HG03280 (cell line): ENCODE measurements around the gene DLEC1.
"Not testable (repeated sequence)": the region's sequence is repeated elsewhere in the genome, so short reads cannot be mapped to it uniquely, and the experiment has no call there.

ENCODE experiments used
- ATAC-seq: cut with Tn5 transposase; IDR thresholded peaks from one replicate; pipeline ENCODE4 v1.9.1; 2021; ENCODE audit warnings: mild to moderate bottlenecking, moderate library complexity; ENCODE audit not compliant: unreplicated experiment

Gene DLEC1

DNA sequence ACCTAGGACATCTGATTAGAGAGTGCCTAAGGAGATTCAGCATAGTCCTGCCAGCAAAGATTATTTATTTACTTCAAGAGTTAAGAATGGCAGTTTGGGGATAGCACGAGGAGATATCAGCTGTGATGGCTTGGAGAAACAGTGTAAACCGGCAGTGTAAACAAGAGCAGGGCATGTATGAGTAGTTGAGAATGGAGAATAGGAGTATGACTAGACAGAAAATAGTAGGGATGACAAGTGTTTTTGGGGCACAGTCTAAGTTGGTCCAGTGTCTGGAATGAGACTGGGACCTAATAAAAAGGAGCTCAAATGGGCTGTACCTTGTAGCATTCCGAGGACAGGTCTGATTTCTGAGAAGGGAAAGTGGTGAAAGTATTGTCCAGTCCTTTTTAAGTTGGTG lies 38.1 kb downstream of the DLEC1 start:
- ATAC-seq: not testable (repeated sequence)

DNA sequence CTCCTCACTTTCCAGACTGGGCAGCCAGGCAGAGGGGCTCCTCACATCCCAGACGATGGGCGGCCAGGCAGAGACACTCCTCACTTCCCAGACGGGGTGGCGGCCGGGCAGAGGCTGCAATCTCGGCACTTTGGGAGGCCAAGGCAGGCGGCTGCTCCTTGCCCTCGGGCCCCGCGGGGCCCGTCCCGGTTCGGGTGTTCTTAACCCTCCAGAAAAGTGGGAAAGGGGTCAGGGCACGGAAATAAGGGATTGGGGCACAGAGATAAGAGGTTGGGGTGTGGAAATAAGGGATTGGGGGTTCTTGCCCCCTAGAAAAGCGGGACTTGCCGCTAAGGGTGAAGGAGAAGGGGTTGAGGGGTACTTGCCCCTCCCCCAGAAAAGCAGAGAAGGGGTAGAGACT lies 43.3 kb downstream of the DLEC1 start:
- not testable (repeated sequence) for ATAC-seq

DNA sequence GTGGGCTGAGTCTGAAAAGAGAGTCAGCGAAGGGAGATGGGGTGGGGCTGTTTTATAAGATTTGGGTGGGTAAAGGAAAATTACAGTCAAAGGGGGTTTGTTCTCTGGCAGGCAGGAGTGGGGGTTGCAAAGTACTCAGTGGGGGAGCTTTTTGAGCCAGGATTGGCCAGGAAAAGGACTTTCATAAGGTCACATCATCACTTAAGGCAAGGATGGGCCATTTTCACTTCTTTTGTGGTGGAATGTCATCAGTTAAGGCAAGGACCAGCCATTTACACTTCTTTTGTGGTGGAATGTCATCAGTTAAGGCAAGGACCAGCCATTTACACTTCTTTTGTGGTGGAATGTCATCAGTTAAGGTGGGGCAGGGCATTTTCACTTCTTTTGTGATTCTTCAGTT lies 44.2 kb downstream of the DLEC1 start:
- ATAC-seq: not testable (repeated sequence)

DNA sequence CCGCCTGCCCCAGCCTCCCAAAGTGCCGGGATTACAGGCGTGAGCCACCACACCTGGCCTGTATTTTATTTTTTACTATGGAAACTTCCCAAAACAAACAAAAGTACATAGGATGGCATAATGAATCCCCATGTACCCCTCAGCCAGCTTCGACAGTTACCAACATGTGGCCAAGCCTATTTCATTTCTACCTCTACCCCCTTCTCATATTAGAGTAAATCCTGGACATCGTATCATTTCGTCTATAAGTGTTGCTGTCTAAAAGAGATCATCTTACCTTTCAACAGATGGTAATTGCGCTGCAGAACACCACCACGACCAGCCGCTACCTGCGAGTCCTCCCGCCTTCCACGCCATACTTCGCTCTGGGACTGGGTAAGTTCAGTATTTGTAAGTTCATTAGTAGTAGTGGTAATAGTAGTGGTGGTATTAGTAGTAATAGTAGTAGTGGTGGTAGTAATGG lies 44.9 kb downstream of the DLEC1 start:
- no peak for ATAC-seq

DNA sequence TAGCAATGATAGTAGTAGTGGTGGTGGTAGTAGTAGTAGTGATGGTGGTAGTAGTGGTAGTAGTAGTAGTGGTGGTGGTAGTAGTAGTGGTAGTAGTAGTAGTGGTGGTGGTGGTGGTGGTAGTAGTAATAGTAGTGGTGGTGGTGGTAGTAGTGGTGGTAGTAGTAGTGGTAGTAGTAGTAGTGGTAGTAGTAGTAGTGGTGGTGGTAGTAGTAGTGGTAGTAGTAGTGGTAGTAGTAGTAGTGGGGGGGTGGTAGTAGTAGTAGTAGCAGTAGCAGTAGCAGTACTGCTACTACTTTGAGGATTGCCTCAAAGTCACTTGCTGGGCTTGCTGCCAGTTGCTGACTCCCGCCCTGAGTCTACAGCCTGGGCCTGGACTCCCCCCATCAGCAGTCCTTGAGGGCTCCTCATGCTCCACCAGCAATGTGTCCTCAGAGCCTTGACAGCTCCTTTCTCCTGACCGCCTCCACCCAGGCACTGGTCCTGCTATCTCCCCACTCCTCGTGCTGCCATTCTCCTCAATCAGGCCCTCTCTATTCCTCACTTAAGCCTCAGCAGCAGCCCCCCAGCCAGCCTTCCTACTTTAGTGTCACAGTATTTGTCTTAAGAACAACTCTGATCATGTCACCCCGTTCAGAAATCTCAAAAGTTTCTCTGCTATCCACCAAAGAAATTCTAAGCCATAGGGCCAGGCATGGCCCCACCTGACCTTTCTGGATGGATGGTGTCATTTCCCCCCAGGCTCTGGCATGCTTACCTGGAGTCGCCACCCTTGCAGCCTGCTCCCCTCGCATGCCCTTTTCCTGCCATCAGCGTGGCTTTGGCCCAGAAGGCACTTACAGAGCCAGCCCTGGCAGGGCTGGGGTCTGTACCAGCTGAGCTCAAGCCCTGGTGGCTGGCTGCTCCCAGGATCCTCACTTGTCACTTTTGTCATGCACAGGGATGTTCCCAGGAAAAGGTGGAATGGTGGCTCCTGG lies 45.6 kb downstream of the DLEC1 start:
- ATAC-seq: no peak

DNA sequence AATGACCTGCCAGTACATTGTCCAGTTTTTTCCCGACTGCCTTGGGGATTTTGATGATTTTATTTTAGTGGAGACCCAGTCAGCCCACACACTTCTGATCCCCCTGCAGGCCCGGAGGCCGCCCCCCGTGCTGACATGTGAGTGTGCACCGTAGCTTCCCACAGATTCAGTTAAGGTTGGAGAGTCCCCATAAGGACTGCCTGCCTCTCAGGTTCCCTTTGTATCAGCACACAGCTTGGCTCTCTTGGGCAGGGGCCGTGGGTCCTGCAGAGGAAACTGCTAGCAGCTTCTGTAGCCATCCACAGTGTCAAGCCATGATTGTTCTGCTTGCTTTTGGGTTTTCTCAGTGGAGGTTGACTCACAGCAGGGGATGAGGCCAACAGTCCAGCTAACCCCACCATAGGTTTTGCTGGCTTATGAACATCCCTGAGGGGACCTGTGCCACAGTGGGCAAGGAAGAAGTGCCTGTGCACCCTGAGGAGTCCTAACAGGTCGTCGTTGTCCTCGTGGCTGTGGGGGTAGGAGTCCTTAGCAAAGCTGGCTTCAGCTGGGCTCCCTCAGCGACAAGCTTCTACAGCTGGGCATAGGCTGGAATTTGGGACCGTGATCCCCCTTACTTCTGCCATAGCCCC lies 46.4 kb downstream of the DLEC1 start:
- no peak for ATAC-seq

DNA sequence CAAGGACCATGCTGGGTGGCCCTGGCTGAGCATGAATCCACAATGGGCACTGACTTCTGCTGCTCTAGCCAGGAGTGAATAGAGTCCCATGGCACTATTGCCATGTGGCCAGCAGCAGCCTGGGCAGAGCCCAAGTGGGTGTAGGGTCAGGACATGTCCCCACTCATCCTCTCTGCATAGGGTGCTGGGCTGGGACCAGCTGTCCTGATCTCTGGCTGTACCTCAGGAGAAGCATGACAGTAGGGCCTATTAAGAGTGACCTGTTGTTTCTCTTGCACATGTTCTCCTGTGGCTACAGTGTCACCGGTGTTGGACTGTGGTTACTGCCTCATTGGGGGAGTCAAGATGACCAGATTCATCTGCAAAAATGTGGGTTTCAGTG lies 46.9 kb downstream of the DLEC1 start:
- ATAC-seq: no peak

DNA sequence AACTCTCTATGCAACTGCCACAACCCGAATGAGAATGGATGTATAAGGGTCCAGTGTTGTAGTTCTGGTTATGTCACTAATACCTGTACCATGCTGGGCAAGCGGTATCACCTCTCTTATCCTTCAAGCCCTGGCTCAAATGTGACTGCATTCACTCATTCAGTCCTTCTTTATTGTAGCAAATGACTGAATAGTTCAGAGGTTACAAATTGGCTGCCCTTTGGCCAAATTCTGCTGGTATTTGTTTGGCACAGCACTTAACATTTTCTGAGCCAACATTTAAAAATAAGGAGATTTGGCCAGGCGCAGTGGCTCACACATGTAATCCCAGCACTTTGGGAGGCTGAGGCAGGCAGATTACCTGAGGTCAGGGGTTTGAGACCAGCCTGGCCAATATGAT lies 47.5 kb downstream of the DLEC1 start:
- ATAC-seq: no peak

DNA sequence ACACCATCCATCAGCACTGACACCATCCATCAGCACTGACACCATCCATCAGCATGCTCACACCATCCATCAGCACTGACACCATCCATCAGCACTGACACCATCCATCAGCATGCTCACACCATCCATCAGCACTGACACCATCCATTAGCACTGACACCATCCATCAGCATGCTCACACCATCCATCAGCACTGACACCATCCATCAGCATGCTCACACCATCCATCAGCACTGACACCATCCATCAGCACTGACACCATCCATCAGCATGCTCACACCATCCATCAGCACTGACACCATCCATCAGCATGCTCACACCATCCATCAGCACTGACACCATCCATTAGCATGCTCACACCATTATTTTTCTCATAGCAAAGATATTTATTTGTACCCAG lies 48.3 kb downstream of the DLEC1 start:
- ATAC-seq: not testable (repeated sequence)

DNA sequence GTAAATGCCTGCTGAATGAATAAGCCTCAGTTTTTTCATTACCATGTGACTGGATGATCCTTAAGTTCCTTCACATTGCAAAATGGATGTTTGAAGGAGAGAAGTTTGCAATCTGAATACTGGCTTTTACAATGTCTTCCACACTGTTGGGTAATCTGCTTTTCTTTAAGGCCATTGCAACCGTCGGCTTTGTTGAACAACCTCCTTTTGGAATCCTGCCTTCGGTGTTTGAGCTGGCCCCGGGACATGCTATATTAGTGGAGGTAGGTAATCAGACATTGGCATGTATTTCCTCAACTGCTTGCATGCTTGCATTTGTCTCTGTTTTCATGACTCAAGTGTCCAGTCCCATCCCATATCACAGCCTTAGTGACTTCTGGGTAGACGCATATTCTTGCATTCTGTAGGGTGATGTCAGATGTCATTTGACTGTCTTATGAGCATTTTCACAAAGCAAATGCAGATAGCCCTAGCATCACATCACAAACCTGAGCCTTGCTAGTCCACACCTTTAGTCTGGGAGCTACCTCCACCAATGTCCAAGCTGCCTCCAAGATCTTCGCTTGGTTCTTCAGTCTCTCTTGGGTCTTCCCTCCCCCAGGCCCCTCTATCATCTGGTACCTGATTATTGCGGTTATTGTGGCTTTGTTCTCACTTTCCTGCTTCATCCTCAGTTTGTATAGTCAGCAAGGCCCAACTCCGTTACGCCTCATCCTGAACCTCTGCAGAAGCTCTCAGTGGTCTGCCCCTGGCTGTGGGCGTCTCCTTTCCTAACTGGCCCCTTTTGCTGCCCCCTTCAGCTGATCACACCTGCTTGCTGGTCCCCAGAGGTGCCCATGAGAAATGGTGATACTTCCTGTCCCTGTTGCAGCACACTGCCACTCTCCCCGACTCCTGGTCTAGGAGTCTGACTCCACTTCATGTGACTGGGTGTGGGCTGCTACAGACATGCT lies 49.4 kb downstream of the DLEC1 start:
- no peak for ATAC-seq

DNA sequence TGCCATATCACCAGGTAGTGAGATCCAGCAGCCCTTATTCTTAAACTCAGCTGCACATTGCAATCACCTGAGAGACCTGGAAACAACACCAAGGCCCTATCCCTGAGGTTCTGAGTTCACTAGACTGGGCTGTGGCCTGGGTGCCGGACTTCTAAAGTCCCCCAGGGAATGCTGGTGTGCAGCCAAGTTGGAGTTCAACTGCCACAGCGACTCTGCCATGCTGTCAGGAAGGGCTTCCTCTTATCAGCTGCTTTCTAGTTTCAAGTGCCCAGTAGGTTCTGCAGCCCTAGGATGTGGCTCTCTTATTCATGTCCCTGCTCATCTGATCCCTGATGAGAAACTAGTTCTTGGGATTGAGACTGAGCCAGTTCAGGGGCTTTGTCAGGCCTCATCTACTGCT lies 50.2 kb downstream of the DLEC1 start:
- no peak for ATAC-seq

DNA sequence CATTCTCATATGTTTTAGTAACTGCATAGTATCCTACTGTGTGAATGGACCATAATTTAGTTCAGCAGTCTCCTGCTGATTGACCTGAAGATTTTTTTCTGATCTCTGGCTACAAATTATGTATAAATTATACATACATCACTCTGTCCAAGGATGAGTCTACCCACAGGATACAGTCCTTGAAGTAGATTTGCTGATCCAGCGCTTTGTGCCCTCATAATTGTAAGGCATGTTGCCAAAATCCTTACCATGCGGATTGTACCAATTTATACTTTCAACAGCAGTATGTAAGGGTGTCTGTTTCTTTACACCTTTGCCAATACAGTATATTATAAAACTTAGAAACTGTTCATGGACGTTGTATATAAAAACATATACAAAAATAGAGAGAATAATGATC lies 51.4 kb downstream of the DLEC1 start:
- no peak for ATAC-seq

DNA sequence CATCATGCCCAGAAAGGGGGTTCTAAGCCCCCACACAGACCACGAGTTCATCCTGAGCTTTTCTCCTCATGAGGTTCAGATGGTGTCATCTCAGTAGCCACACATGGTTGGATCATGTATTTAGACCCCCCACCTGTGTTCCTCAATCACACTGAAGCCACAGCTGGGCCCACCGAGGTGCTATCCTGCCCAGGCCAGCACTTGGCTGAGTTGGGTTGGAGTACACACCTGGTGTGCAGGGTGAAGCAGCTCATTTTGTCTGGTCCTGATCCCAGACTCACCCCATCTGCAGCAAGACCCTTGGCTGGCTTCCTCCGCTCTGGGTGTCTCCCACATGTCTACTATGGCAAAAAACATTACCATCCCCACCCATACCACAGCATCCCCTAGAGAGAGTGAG lies 56.0 kb downstream of the DLEC1 start:
- no peak for ATAC-seq

DNA sequence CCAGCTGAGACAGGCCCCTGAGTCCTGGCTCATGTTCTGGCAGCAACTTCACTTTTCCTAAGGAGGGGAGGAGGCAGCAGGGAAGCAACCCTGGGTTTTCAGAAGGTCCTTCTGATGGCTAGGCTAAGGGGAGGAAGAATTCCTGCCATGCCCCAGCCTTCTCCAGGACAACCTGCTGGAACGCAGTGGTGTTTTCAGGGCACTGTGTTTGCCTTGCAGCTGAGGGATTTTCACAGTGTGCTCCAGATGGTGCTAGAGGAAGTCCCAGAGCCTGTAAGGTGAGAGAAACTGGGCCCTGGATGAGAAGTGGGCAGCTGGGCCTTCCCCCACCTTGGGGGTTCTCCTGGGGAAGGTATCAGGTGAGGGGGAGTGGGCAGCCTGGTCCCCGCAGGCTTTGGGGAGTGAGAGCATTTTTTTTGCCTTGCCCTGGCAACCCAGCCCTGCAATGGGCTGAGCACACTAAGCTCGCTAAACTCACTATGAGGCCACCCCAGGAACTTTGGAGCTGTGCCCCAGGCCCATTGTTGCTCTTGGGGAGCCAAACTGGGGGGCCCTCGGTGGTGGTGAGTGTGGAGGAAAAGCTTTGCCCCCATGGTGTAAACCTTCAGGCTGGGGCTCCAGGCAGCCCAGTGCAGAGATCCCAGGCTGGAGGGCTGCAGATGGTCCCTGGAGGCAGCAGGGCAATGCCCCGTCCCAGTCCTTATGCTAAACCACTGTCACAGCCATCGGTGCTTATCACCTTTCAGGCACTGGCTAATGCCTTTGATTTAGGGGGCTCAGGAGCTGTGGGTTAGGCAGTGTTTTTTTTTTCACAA lies 56.9 kb downstream of the DLEC1 start:
- no peak for ATAC-seq

DNA sequence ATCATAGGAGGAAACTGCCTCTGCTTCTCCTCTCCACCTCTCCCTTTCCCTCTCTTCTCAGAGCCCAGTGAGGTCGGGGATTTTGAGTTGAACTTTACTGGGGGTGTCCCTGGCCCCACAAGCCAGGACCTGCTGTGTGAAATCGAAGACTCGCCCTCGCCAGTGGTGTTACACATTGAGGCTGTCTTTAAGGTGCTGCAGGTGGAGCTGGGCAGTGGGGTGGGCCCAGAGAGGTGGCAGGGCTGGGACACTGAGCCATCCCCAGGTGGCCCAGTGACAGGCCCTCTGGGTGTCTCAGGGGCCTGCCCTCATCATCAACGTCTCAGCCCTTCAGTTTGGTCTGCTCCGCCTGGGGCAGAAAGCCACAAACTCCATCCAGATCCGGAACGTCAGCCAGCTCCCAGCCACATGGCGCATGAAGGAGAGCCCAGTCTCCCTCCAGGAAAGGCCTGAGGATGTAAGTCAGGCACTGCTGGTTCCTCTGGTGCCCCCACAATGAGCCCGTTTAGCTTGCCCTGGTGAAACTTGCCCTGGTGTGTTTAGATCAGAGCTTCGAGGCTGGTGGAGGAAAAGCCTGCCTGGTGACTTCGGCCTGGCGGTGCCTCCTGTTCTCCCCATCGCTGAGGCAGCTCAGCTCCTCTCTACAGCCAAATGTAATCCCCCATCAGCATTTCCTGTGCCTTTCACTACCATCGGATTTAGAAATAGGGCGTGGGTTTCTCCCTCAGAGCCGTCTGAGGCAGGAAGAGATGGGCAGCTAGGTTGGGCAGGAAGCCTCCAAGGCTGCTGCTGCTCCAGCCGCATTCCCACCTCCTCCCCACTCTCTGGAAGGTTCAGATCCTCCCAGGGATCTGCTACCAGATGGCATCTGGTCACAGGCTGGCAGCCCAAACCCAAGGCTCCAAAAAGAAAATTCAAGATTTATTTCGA lies 58.7 kb downstream of the DLEC1 start:
- no peak for ATAC-seq

DNA sequence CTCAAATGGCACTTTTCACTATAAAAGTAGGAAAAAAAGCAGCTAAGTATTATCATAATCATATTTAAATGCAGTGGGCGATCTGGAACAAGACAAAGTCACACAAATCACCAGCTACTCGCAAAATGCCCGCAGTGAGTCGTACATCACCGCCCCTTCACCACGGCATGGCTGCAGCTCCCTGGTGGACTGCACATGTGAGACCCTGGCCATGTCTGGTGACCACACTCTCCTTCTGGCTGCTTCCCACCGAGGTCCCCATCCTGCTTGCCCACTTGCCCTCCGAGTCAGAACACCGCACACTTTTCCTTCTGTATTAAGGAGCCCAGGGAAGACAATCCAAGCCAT lies 59.3 kb downstream of the DLEC1 start:
- ATAC-seq: no peak

DNA sequence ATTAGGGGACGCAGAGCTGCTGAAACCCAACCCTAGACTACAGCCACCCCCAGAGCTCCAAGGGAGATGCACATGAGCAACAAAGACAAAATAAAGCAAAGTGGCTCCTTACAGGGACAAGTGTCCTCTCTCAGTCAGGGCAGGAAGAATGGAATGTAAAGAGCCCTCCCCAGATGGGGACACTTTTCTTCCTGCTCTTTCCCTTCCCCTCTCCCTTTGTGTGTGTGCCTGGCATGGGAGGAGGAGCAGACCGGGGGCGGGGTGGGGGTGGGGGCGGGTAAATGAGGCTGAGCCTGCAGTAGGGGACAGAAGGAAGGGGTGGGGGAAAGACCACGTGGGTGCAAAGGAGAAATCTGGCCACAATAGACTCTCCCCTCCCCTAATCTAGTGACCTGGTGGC lies 60.5 kb downstream of the DLEC1 start:
- ATAC-seq: no peak

DNA sequence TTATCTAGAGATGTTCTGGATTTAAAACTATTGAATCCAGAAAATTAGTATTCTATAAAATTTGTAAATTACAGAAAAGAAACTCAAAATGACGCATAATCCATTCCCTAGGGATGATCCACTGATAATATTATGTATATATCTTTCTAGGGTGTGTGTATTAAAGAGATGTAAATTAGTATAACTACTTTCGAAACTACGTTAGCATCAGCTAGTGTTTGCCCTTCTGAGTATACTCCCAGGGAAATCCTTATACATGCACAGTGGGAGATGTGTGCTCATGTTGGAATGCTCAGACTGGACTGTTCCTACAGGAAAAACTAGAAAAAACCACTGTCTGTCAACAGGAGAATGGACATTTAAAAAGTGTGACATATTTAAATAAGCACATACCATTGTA lies 61.5 kb downstream of the DLEC1 start:
- ATAC-seq: no peak

DNA sequence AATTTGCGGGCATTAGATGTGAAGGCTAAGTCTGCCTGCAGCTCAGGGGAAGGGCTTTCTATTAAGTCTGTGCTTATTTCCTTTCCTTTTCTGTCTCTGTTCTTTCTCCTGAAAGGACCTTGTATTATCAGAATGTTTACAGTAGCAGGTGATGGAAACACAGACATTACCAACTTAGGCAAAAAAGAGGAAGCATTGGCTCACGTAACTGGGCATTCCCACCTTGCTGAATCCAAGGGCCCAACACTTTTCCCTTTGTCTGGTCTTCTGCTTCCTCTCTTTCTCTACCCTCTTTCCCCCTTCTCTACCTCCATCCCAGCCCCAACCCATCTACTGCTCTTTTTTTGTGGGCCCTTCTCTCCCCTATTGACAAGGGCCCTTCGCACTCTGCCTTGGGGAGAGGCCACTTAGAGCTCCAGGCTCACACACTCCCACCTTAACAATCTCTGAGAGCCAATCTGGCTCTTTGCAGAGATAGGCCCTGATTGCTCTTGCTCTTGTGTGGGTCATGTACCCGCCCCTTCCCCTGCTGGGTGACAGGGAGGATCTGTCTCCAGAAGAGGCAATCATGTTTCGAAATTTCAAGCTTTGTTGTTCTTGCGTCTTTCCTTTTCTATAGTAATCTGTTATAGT lies 62.9 kb downstream of the DLEC1 start:
- no peak for ATAC-seq
